Measurements from ENCODE around the gene SAP30L. TPM values are rescaled to one million over a fixed set of nuclear protein-coding genes. Genes with fewer than 3 reads are reported as not detected.

The SAP30L gene
- total and polyA plus RNA-seq, 2 of the 13 experiments (the other 11 are each of a cell fraction or from before 2014, with no cell fraction given) = 27.9 to 37.2 TPM

DNA sequence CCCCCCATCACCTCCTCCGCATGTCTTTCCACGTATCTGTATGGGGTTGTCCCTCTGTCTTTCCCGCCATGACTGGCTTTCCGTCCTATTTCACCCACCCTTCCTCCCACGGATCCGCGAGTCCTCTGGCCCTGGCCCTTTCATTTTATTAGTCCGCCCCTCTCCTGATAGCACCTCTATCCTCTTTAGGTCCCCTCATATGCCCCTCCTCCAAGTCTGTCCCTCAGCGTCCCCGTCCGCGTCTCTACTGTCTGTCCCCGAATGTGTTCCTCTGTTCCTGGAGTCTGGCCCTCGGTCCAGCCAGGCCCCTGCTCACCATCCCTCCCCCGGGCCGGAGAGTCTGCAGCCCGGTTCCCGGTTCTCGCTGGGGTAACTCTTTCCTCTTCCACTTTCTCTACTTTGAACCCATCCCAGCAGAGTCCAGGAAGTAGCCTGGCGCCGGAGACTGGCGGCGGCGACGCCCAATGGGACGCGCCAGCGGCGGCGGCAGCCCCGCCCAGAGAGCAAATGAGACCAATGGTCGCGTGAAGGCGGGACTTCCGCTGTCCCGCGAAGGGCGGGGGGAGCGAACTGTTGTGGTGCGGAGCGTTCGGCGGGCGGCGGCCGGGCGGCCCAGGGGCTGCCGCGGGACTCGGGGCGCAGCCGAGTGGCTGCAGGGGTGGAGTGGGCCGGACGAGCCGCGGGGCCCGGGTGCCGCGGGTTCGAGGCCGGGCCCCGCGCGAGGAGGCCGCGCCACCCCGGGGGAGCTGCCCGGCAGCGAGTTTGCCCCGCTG is at the start of gene SAP30L (continued):
- TF ChIP-seq, protein P1, sequence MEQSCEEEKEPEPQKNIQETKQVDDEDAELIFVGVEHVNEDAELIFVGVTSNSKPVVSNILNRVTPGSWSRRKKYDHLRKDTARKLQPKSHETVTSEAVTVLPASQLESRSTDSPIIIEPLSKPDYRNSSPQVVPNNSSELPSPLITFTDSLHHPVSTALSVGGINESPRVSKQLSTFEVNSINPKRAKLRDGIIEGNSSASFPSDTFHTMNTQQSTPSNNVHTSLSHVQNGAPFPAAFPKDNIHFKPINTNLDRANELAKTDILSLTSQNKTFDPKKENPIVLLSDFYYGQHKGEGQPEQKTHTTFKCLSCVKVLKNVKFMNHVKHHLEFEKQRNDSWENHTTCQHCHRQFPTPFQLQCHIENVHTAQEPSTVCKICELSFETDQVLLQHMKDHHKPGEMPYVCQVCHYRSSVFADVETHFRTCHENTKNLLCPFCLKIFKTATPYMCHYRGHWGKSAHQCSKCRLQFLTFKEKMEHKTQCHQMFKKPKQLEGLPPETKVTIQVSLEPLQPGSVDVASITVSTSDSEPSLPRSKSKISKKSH (CRISPR knock-in tag; IDR thresholded peaks at IDR 0.05; ENCODE audit: borderline replicate concordance) = no peak
- no peak for TF ChIP-seq CCDC6 (CRISPR knock-in tag; IDR thresholded peaks at IDR 0.05)
- TF ChIP-seq YEATS2 (CRISPR knock-in tag; IDR thresholded peaks at IDR 0.05; ENCODE audit: borderline replicate concordance) = peak; percentile 55; the same call in 1 of the 2 replicates
- TF ChIP-seq ZSCAN9 (CRISPR knock-in tag; IDR thresholded peaks at IDR 0.05; ENCODE audit: borderline replicate concordance) = peak; percentile 52; the same call in 1 of the 2 replicates
- TF ChIP-seq, protein P2, sequence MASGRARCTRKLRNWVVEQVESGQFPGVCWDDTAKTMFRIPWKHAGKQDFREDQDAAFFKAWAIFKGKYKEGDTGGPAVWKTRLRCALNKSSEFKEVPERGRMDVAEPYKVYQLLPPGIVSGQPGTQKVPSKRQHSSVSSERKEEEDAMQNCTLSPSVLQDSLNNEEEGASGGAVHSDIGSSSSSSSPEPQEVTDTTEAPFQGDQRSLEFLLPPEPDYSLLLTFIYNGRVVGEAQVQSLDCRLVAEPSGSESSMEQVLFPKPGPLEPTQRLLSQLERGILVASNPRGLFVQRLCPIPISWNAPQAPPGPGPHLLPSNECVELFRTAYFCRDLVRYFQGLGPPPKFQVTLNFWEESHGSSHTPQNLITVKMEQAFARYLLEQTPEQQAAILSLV (CRISPR knock-in tag; IDR thresholded peaks at IDR 0.05; ENCODE audit: borderline replicate concordance) = no peak
- TF ChIP-seq, protein P3, sequence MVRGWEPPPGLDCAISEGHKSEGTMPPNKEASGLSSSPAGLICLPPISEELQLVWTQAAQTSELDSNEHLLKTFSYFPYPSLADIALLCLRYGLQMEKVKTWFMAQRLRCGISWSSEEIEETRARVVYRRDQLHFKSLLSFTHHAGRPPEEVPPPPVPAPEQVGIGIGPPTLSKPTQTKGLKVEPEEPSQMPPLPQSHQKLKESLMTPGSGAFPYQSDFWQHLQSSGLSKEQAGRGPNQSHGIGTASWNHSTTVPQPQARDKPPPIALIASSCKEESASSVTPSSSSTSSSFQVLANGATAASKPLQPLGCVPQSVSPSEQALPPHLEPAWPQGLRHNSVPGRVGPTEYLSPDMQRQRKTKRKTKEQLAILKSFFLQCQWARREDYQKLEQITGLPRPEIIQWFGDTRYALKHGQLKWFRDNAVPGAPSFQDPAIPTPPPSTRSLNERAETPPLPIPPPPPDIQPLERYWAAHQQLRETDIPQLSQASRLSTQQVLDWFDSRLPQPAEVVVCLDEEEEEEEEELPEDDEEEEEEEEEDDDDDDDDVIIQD (CRISPR knock-in tag; IDR thresholded peaks at IDR 0.05; ENCODE audit: low read depth) = no peak
- TF ChIP-seq, protein P4, sequence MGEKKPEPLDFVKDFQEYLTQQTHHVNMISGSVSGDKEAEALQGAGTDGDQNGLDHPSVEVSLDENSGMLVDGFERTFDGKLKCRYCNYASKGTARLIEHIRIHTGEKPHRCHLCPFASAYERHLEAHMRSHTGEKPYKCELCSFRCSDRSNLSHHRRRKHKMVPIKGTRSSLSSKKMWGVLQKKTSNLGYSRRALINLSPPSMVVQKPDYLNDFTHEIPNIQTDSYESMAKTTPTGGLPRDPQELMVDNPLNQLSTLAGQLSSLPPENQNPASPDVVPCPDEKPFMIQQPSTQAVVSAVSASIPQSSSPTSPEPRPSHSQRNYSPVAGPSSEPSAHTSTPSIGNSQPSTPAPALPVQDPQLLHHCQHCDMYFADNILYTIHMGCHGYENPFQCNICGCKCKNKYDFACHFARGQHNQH (CRISPR knock-in tag; IDR thresholded peaks at IDR 0.05) = 0 out of 2 replicates have a peak, but pooled peaks have one; percentile 27
- TF ChIP-seq DPF2 (CRISPR knock-in tag; IDR thresholded peaks at IDR 0.05; ENCODE audit: borderline replicate concordance, low read depth) = no peak
- TF ChIP-seq, protein P5, sequence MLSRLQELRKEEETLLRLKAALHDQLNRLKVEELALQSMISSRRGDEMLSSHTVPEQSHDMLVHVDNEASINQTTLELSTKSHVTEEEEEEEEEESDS (CRISPR knock-in tag; IDR thresholded peaks at IDR 0.05; ENCODE audit: borderline replicate concordance) = peak; percentile 5; the same call in 1 of the 2 replicates
- TF ChIP-seq SALL1 (CRISPR knock-in tag; IDR thresholded peaks at IDR 0.05) = peak; percentile 37
- TF ChIP-seq, protein P6, sequence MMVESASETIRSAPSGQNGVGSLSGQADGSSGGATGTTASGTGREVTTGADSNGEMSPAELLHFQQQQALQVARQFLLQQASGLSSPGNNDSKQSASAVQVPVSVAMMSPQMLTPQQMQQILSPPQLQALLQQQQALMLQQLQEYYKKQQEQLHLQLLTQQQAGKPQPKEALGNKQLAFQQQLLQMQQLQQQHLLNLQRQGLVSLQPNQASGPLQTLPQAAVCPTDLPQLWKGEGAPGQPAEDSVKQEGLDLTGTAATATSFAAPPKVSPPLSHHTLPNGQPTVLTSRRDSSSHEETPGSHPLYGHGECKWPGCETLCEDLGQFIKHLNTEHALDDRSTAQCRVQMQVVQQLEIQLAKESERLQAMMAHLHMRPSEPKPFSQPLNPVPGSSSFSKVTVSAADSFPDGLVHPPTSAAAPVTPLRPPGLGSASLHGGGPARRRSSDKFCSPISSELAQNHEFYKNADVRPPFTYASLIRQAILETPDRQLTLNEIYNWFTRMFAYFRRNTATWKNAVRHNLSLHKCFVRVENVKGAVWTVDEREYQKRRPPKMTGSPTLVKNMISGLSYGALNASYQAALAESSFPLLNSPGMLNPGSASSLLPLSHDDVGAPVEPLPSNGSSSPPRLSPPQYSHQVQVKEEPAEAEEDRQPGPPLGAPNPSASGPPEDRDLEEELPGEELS (CRISPR knock-in tag; IDR thresholded peaks at IDR 0.05) = 0 out of 2 replicates have a peak, but pooled peaks have one; percentile 10
- TF ChIP-seq CHCHD3 (CRISPR knock-in tag; IDR thresholded peaks at IDR 0.05) = no peak
- TF ChIP-seq, protein P7, sequence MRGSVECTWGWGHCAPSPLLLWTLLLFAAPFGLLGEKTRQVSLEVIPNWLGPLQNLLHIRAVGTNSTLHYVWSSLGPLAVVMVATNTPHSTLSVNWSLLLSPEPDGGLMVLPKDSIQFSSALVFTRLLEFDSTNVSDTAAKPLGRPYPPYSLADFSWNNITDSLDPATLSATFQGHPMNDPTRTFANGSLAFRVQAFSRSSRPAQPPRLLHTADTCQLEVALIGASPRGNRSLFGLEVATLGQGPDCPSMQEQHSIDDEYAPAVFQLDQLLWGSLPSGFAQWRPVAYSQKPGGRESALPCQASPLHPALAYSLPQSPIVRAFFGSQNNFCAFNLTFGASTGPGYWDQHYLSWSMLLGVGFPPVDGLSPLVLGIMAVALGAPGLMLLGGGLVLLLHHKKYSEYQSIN (CRISPR knock-in tag; IDR thresholded peaks at IDR 0.05; ENCODE audit: borderline replicate concordance) = no peak
- no peak; the same call in 1 of the 2 replicates for TF ChIP-seq AHR (CRISPR knock-in tag; IDR thresholded peaks at IDR 0.05)
- TF ChIP-seq, protein P8, sequence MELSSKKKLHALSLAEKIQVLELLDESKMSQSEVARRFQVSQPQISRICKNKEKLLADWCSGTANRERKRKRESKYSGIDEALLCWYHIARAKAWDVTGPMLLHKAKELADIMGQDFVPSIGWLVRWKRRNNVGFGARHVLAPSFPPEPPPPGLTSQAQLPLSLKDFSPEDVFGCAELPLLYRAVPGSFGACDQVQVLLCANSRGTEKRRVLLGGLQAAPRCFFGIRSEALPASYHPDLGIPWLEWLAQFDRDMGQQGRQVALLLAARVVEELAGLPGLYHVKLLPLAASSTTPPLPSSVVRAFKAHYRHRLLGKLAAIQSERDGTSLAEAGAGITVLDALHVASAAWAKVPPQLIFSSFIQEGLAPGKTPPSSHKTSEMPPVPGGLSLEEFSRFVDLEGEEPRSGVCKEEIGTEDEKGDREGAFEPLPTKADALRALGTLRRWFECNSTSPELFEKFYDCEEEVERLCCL (CRISPR knock-in tag; IDR thresholded peaks at IDR 0.05; ENCODE audit: borderline replicate concordance) = no peak
- no peak for TF ChIP-seq PAX8 (CRISPR knock-in tag; IDR thresholded peaks at IDR 0.05; ENCODE audit: borderline replicate concordance)
- TF ChIP-seq BRCA1 (CRISPR knock-in tag; IDR thresholded peaks at IDR 0.05) = no peak; the same call in 1 of the 2 replicates
